HG03280 (cell line): Measurements from ENCODE around the gene URB1.
"Not testable (repeated sequence)": the region's sequence is repeated elsewhere in the genome, so short reads cannot be mapped to it uniquely, and the experiment has no call there.

ENCODE experiments used
- ATAC-seq: cut with Tn5 transposase; IDR thresholded peaks from one replicate; pipeline ENCODE4 v1.9.1; 2021; ENCODE audit warnings: mild to moderate bottlenecking, moderate library complexity; ENCODE audit not compliant: unreplicated experiment

Gene URB1, protein sequence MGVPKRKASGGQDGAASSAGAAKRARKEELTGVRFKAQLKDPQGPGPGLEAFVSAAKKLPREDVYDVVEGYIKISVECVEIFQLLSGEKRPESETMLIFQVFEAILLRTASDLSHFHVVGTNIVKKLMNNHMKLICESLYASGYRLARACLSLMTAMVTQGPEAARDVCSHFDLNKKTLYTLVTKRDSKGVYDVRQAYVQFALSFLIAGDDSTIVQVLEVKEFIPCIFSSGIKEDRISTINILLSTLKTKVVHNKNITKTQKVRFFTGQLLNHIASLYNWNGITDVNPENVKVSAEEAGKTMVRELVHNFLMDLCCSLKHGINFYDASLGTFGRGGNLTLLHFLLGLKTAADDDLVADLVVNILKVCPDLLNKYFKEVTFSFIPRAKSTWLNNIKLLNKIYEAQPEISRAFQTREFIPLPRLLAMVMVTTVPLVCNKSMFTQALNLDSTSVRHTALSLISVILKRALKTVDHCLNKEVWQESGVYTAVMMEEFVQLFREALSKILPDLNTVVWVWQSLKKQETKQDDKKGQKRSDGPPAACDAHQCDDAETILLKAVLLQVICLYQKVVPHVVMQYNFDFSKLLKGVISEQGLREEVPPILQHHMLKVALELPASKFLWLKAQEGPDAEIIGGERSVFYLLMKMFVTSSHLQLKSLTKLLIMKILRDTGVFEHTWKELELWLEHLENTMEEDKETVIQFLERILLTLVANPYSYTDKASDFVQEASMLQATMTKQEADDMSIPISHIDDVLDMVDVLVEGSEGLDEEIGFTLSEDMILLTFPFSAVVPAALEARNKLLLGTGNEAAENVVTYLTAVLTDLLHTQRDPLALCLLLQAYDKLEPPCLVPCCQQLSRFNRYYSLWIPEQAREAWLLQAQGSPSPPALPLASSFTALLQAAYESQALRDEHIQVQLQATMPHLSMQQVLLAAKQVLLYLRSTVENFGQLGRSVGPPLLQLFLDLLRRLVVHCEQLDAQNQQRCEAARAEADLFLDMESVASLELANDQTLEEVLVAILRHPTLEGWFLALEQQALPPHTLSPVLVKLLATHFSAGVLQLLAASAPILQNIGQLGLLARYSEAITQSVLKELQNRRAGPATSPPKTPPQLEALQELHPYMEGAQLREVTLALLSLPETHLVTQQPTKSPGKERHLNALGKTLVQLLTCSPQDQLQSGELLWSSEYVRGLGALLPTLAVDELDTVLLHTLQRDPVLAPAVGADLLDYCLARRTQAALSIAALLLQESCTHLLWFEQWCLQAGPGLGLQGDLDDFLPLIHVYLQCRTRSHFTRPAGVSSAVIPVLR (N-terminal part only)

DNA sequence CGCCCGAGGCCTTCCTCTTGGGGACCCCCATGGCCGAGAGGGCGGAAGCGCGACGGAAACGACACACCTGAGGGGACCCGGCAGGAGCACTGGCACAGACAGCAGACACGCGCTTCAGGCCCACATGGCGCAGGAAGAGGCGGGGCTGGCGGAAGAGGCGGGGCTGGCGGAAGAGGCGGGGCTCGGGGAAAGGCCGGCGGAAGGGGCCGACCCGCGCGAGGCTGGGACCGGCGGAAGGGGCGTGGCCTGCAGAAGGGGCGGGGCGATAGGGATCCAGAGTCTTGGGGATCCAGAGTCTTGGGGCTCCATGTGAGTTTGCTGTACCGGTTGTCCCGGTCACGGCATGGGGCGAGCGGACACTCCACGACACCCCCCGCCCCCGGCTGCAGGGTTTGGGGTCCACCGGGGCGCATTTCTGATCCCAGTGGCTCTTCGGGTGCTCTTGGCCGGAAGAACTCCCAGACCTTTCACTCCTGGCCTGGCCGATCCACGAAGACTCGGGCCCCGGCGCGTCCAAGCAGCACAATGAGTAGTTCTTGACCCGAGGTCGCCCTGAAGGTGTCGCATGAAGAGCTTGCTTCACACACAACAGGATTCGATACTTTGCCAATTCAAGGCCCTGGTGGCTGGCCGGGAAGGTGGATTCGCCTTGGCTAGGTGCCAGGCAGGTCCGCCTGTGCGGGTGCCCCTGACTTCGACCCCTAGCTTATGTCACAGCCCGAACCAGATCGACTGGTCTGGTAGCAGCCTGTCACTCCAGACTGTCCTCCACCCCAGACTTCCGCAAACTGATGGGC, at the start of gene URB1:
TSS of gene URB1 (minus strand) at position 133 of the 797 bp plus-strand sequence. CDS start at position 31, 102 bp downstream.
- peak; percentile 95 for ATAC-seq

DNA sequence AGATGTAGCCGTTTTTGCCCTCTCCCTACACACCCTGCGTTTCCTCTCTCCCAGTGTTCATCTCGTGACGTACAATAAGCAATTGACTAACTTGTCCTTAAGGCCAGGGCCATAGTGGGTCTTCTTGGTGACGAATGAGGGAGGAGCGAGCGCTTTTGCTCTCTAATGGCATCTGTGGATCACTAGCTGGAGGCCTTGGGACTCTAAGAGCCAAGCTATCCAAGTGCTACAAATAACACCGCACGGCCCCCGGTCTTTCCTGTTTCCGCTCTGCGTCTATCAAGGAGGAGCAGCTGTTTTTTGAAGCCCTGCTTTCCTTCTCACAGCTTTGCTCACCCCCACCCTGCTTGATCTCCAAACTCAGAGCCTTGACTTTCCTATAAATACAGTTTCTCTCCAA, 44.9 kb upstream of the URB1 start:
- ATAC-seq, result no peak

DNA sequence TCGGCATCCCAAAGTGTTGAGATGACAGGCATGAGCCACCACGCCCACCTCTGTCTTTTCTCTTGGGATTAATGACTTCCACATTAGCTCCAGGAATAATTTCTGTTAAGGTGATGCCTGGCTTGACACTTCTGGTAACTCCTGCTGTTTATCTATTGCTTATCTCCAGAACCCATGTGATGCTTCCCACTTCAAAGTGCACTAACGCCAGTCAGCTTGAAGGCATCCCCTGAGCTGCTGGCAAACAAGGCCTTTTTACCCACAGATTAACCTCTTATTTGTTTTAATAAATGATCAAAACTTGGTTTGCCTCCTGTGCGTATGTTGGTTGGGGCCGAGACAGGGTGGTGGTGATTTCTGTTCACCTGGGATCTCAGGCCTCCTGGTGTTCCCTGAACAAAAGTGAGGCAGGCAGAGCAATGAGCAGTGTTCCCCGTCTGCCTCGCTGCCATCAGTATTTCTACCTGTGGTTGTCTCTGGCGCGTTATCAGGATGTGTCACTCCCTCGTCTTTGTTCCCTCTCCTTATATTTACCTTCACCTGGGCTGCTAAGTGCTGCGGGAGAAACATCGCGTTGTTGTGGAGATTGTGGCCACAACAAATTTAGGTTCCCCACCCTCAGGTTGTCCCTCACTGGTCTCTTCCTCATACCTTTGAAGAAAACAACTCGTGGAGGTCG, 40.3 kb upstream of the URB1 start:
- not testable (repeated sequence) for ATAC-seq

DNA sequence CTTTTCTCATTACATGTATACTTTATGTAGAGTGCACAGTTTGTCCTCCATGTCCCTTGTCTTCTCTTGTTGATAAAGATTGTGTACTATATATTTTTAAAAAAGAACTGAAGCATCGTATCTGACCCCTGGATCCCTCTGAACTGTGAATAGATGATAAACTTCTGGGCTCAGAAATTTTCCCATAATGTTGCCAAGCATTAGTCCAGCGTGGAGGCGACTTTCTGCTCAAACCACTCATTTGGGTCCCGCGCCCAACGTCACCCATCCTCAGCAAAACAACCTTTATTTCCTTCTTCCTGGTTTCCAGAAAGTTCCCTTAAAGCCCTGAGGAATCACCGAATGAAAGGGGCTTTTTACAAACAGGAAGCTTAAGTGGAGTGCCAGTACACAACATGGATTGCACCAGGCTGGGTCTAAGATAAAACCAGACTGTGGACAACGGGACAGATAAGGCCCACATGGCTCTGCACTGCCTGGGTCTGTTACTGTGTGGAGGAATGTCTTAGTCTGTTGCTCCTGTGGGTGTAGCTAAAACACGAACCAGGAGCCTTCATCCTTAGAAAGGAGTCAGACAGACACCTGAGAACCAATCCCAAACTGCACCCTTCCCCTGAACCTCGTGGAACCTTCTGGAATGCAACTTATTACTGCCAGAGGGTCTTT, 35.3 kb upstream of the URB1 start:
- ATAC-seq, result no peak

DNA sequence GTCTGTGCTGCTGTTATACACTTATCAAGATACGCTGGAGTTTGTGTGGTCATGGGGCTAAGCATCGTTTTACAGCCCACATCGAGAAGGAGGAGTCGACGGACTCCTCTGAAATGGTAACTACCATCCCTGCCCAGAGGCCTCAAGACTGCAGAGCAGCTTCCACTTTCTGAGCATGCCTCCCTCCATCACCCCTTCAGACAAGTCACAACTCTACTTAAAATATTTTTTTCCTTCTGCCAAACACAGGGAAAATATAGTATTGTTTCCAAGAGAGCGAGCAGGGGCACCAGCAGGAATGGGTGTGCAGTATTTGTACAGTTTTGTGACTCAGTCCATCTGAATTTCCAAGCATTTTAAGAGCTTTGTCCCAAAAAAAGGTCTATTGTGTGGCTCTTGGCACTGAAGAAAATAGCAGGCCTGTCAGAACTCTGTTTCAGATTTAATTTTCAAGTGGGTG, 33.8 kb upstream of the URB1 start:
- no peak for ATAC-seq

DNA sequence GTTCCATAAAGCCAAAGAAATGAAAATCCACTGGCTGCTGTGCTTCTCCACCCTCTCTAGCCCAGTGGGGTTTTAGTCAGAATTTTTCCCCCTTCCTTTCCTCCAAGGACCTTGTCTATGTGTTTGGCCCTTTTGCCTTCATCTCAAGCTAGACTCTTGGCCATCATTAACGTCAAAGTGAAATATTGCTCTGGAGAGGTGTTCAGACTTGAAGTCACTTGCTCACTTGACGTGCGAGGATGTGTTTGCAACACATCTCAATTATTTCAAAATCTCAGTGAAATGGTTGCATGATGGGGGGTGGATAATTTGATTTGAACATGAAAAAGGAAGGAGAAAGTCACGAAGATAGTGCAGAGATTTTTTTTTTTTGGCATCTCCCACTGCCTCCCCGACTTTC, 33.3 kb upstream of the URB1 start:
- no peak for ATAC-seq

DNA sequence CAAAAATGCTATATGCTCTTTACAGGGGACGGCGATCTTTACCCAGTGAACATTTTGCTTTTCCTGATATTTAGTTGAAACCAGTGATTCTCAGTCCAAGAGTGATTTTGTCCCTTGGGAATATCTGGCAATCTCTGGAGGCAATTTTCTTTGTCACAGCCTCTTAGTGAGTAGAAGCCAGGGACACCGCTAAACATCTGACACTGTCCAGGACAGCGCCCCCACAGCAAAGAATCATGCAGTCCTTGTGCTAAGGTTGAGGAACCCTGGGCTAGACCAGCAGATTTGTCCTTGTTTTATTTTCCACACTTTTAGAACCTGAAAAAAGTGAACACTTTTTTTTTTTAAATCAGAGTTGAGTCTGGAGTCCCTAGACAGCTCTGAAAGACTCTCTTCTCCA, 32.8 kb upstream of the URB1 start:
- no peak for ATAC-seq

DNA sequence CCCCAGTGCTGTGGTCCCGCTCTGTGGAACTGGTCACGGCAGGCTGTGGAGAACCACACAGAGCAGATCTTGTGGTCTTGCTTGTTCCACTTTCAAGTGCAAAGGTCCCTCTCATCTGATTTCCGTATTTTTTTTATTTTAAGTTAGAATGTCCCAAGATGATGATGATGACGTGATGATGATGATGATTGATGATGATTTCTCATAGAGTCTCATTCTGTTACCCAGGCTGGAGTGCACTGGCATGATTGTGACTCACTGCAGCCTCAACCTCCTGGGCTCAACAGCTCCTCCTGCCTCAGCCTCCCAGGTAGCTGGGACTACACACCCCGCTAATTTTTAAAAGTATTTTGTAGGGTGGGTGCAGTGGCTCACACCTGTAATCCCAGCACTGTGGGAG, 31.9 kb upstream of the URB1 start:
- ATAC-seq, result no peak

DNA sequence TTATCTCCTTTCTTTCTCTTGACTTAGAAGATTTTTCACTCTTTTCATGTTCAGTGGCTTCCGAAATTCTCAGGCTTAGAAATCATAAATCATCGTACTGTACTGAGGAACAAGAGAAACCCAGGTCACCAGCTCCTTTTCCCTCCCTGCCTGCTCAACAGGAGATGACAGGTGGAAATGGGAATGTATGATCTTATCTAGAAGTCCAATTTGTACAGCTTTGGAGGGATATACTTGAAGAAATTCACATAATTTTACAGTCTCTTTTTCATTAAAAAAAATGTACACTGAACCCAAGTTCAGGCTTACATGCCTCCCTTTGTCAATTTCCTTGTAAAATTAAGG, 31.4 kb upstream of the URB1 start:
- ATAC-seq, result no peak

DNA sequence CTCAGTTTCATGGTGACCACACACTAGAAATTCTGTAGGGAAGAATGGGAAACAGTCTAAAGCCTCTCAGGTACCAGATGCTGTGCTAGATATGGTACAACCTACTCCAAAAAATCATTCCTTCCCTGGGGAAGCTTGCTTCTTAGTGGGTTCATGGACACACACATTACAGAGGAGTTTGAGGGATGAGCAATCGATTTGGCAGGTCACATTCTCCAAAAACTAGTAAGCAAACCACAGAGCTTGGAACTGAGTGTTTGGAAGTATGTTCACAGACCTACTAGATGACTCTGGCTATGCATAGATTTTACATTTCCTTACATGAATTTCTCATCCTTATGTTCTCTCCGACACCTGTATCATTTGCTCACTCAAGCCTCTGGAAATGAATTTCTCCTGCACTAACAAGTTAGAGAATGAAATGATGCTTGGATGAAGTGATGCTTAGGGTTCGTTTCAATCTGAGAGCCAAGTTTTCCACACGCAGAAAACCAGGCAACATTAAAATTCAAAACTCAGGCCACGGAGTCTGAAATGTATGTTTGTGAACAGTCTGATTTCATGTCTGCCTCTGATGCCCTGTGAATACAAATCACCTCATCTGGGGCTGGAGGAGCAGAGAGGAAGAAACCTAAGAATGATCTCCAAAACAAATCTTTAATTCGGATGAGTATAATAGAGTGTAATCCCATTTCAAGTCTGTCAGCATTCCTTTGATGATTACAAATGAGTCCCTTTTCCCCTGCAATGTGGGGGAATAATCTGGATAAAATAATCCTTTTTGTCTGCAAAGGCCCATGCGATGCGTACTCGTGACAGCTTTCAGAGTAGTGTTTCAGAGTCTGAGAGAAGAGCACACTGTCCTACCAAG, 30.7 kb upstream of the URB1 start:
- no peak for ATAC-seq

DNA sequence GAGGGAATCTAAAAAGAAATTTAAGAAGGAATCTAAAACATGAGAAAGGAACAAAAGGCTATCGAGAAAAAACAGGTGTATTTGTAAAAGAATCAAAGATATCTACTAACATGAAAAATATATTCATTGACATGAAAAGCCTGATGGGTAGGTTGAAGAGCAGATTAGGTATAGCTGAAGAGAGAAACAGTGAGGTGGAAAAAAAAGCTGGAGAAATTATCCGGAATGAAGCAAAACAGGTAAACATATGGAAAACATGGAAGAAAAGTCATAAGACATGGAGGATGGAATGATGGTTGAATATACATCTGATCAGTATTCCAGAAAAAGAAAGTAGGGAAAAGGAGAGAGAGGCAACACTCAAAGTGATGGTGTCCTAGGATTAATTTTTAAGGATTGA, 29.3 kb upstream of the URB1 start:
- no peak for ATAC-seq

DNA sequence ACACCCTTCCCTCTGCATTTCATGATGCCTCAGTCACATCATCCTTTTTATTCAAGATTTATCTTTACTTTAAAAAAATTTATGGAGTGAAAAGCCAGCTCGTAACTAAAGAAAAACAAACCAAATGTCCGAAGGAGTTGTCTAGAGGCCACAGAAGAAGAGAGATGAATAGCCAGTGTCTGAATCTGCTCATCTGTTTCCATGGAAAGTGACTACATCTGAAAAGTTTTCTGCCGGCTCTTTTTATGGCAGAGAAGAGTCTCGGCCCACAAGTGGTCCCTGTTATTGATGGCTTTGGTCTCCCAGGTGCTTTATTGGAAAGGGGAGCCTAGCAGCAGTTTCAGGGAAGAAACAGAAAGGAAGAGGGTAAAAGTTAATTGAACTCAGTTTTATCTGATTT, 25.3 kb upstream of the URB1 start:
- ATAC-seq, result no peak

DNA sequence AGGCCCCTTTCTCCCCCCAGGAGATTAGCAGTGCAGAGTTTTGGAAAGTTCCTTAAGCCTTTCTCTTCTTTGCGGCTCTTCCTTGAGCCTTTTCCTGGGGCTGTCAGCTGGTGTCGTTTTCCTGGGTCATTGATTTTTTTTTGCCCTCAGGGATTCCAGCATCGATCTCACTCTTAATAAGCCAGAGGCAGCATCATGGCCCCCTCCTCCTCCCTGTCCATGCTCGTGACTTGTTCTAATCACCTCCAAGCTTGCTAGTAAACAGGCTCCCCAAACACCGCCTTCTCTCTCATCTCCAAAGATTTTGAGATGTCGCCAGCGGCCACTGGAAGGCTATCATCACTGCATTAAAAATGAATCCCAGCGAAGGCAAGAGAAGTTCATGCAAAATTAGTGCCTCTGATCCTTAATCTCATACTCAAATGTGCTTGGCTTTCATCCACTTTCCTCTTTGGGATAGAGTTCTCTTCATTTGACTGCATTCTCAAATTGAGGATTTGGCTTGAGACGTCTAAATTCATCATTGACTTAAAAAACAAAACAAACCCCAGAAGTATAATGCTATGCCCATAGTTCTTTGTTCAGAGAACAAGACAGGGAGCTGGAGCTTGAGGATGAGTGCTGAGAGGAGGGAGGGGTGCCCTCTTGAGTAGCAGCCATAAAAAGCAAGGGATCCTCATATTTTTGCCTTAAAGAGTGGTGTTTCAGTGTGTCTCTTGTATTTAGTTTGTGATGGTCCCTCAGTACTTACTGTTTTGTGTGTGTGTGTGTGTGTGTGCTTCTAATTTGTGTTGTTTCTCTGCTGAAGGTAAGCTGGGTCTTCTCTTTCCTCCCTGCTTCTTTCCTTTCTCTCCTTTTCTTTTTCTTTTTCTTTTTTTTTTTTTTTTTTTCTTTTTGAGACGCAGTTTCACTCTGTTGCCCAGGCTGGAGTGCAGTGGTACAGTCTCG, 22.9 kb upstream of the URB1 start:
- ATAC-seq, result no peak

DNA sequence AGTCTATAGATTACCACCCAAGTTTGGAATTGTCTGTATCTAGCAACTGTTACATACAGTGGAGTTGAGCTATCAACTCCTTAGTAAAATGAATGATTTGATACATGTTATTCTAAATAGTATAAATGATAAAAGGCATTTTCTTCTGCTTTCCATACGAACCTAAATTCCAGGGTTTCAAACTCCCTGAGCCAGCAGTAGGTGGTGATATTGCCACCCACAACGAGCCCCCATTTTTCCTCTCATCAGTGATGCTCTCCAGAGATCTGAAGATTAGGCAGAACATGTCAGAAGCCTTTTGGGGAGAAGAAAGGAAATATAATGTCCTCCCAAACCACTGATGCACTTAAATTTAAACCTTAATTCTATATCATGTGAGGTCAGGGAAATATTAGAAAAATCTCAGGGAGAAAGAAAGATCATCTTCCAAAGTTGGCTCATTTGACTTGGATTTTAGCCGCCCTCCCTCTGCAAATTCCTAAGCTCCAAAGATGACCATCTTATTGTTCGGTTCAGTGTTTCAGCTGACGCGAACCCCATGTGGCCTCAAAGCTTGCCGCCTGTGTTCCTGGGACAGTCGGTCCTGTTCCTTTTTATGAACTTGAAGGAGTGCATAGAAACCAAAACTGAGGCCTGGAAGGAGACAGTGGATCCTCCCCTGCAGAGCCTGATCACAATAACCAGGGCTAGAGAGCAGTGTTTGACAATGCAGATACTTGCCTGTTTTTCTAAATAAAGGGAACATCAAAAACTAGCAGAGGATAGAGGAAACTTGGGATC, 22.0 kb upstream of the URB1 start:
- no peak for ATAC-seq

DNA sequence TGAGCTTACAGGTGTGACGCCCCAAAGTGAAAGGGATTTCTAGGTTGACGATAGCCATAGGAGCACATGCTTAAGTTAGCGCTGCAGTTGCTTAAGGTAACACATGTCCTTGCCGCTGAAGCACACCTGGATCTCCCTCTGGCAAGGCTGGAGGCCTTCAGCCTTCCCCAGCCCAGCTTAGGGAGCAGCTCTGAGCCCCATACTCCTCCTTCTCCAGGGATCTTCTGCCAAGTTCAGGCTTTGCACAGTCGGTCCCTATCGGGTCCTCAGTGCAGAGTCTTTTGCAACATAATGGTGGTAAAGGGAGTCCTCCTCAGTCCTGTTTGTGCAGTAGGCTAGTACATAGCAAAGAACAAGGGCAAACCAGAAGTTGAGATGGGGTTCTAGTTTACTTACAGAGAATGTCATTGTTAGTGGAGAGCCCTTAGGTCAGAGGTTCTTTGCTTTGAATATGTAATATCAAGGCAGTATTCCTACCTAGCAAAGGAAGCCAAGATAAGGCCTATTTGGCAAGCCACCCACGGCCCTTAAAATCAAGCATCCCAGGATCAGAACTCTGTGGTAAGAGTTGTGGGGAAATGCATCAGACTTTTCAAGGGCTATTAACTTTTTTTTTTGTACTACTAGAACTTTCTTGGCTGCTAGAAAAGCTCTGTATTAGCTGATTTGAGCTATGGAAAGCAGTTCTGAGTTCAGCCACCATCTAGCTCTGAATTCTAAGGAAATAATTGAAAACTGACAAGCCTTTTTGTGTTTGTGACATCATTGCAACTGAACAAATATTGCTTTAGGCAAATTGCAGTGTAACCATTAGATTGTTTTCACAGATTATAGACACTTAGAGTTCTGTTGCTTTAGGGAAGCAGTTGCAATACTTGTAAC, 21.1 kb upstream of the URB1 start:
- ATAC-seq, result no peak
